IPS DF 6.9 (cell line): ENCODE measurements around the gene MICAL2.

Source experiments
- DNase-seq: peaks from one replicate; pipeline ENCODE4 v3.0.0-alpha.2; 2013; ENCODE audit warnings: low read depth, low spot score
- H3K27ac ChIP-seq: one replicate; pipeline ENCODE4 v1.5.1; 2013; ENCODE audit warnings: low read length, control low read depth
- H3K27me3 ChIP-seq: 2 replicates; pipeline ENCODE4 v1.6.1; 2013; ENCODE audit warnings: mild to moderate bottlenecking, low read length; ENCODE audit not compliant: control insufficient read depth, insufficient read depth
- H3K36me3 ChIP-seq: 2 replicates; pipeline ENCODE4 v1.6.1; 2013; ENCODE audit warnings: low read length; ENCODE audit not compliant: control insufficient read depth, insufficient read depth
- H3K4me1 ChIP-seq: 2 replicates; pipeline ENCODE4 v1.6.1; 2013; ENCODE audit warnings: low read length; ENCODE audit not compliant: control insufficient read depth, insufficient read depth
- H3K4me3 ChIP-seq: 2 replicates; pipeline ENCODE4 v1.5.1; 2013; ENCODE audit warnings: mild to moderate bottlenecking, low read length
- H3K9me3 ChIP-seq: 2 replicates; pipeline ENCODE4 v1.6.1; 2013; ENCODE audit warnings: low read length, inconsistent platforms; ENCODE audit not compliant: control insufficient read depth, insufficient read depth
- WGBS: extraction: QIAGEN DNeasy Blood & Tissue Kit; methylation state at CpG from one replicate; pipeline ENCODE4 v1.1.7; 2013; ENCODE audit warnings: mixed read lengths, missing lambda C conversion rate; ENCODE audit not compliant: insufficient read length, insufficient coverage; 5-methylcytosine and 5-hydroxymethylcytosine counted together

The MICAL2 gene

DNA sequence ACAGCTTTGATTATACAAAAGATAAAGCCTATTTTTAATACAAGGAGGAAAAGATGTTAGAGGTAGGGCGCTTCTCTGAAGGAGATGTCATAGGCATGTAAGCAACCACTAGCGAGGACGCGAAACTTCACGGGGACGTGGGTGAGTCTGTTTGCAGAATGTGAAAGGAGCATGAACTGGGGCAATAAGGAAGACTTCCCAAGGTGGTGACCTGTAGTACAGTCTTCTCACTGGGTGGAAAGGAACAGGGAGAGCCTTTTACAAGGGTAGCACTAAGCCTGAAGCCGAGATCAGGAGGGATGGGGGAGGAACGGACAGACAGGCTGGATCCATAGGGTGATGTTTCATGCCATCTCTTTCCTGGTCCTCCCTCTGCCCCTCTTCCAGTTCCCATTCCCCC lies 10.0 kb upstream of the MICAL2 start:
- Histone ChIP-seq H3K27ac (no peak overlapping the region), H3K27me3 (no peaks in the 10 kb centered on the region)

DNA sequence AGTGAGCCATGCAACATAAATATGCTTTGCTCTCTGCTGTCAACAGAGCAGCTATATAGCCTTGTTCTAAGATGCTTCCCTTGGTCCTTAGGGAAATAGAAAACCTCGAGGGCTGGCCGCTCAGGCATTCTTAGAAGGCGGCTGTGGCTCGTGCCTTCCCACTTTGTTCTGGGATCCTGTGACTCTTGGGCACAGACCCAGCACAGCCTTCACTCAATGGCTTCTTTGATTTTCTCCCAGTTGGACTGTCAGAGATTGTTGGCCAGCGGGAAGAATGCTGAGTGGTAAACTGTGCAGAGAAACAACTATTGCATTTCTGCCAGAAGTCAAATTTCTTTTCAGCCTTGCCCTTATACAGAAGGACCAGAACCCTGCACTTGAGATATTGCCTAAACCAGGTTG lies 9.5 kb upstream of the MICAL2 start:
- Histone ChIP-seq H3K4me3 (no peak overlapping the region), H3K36me3 (no peaks in the 10 kb centered on the region), H3K9me3 (no peaks in the 10 kb centered on the region), H3K4me1 (peaks cover 2% of the 10 kb centered on the region; the same call in 1 of the 2 replicates), H3K27me3 (no peaks in the 10 kb centered on the region), H3K27ac (no peak overlapping the region)
- no CpG with 5 or more reads among the region's 5 CpGs for WGBS
- DNase-seq, result no peak

More for the DNA sequence above, 10.0 kb upstream of the MICAL2 start:
- Histone ChIP-seq H3K4me3 (no peak overlapping the region), H3K9me3 (no peaks in the 10 kb centered on the region), H3K36me3 (no peaks in the 10 kb centered on the region), H3K4me1 (peaks cover 2% of the 10 kb centered on the region; the same call in 1 of the 2 replicates)
- no peak for DNase-seq
- no CpG with 5 or more reads among the region's 8 CpGs for WGBS

GRCh38 chr11:12101318-12101717 lies 9.1 kb upstream of the MICAL2 start:
- WGBS, result no CpG with 5 or more reads among the region's 1 CpG
- Histone ChIP-seq H3K9me3 (no peaks in the 10 kb centered on the region), H3K36me3 (no peaks in the 10 kb centered on the region), H3K4me3 (no peak overlapping the region), H3K27me3 (no peaks in the 10 kb centered on the region), H3K4me1 (peaks cover 2% of the 10 kb centered on the region; the same call in 1 of the 2 replicates), H3K27ac (no peak overlapping the region)
- no peak for DNase-seq

DNA sequence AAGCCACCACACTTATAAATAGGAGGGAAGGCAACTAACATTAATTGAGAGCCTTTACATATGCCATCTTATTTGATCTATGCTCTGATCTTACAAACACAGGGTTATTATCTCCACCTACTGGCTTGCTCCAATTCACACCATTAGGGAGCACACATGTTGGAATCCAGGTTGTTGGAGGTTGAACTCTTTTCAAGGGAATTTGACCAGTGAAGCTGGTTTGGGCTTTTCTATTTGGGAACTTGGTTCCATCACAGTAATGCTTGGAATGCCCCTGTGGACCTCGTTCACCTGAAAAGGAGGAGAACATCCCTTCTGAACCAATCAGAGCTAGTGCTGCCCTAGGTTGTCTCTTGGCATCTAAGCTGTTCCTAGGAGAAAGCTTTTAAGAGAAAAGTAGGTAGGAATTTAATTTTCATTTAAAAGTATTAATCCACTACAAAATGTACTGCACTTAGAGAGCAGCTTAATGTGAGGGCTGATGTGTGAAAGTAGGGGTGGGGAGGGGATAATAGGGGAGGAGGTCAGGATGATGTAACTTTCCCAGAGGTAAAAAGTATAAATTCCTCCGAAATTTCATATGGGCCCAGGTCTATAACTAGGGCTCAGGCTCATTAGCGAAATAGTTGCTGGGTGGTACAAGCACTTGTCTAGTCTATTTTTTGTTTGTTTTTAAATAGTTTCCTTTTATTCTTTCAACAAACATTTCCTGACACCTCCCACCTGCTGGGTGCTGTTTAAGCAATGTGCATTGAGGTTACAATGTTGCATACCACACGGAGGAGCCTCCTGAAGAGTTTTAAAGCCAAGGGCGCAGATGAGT lies 7.6 kb upstream of the MICAL2 start:
- whole genome bisulfite sequencing, result no CpG with 5 or more reads among the region's 5 CpGs
- H3K36me3 ChIP-seq, result no peaks in the 10 kb centered on the region
- H3K27ac ChIP-seq, result no peak overlapping the region
- DNase-seq, result no peak
- no peaks in the 10 kb centered on the region for H3K27me3 ChIP-seq
- no peaks in the 10 kb centered on the region for H3K9me3 ChIP-seq
- H3K4me3 ChIP-seq, result no peak overlapping the region
- peaks cover 2% of the 10 kb centered on the region; the same call in 1 of the 2 replicates for H3K4me1 ChIP-seq

DNA sequence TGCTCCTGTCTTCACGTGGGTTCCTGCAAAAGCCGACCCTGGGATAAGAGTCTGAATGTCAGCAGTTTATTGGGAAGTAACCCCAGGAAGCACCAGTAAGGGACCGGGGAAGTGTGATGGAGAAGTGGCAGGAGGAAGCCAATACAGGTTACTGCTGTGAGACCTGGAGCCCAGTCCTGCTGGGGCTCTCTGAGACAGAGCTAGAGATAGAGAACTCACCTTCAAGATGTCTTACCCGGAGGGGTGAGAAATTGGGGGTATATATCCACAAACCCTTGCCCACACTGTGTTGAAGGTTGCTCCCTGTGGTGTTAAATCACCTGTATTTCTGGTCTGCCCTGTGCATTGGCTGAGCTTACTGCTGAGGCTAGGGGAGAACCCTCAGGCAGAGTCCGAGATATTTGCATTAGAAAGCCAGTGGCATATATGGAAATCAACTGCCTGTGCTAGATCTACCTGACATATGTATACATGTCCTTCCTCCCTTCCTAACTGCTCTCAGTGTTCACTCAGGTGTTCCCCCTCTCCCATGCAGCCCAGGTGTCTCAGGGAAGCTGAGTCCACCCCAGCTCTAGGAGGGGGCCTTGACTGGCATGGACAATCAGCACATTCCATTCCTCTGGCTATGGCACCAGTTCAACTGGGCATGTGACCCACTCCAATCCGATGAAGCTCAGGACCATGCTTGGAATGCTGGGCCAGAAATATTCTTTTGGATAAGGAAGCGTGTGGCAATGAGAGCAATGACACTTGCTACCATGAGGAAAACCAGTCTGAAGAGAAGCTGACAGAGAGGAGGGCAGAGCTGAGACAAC lies 6.8 kb upstream of the MICAL2 start:
- no peak for DNase-seq
- Histone ChIP-seq H3K27me3 (no peaks in the 10 kb centered on the region), H3K4me3 (no peak overlapping the region), H3K36me3 (no peaks in the 10 kb centered on the region), H3K27ac (no peak overlapping the region), H3K9me3 (no peaks in the 10 kb centered on the region), H3K4me1 (peaks cover 2% of the 10 kb centered on the region; the same call in 1 of the 2 replicates)
- no CpG with 5 or more reads among the region's 7 CpGs for WGBS

DNA sequence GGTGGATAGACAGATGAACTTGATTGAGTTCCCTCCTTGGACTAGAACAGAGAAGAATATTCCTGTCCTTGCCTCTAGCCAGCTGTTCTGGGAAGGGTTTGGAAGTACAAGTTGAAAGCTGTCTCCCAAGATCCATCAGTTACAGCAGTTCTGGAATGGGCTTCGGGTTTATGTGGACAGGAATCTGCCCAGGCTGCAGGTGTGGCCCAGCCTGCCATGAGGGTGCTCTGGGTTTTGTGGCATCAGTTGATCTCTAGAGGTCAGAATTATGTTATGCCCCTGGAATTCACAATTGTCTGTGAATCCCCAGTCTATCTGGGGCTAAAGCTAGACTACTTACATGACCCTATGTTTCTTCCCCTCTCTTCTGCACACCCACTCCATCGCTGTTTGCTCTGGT lies 4.9 kb upstream of the MICAL2 start:
- H3K4me1 ChIP-seq, result peaks cover 5% of the 10 kb centered on the region; the same call in 1 of the 2 replicates
- peaks cover 2% of the 10 kb centered on the region; the same call in 1 of the 2 replicates for H3K27me3 ChIP-seq
- H3K27ac ChIP-seq, result no peak overlapping the region
- H3K36me3 ChIP-seq, result no peaks in the 10 kb centered on the region
- no CpG with 5 or more reads among the region's 2 CpGs for WGBS
- H3K4me3 ChIP-seq, result no peak overlapping the region
- DNase-seq, result no peak
- no peaks in the 10 kb centered on the region for H3K9me3 ChIP-seq

DNA sequence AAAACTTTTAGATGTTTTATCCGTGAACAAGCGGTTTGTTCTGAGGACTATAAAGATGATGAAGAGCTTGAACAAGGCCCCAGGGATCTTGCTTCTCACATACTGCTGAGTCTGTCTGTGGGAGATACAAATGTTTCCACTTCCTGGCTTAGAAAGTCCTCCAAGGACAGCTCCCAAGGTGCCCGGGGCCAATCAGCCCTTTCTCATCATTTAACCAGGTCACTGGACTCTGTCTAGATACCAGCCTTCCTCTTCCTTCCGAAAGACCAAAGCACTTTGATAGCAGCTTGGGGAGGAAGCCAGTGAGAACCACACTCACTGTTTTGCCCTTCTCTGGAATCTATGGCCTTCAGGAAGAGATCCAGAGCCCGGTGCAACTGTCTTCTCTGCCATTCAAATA lies 4.3 kb upstream of the MICAL2 start:
- no peak overlapping the region for H3K4me3 ChIP-seq
- H3K36me3 ChIP-seq, result no peaks in the 10 kb centered on the region
- H3K9me3 ChIP-seq, result no peaks in the 10 kb centered on the region
- WGBS, result no CpG with 5 or more reads among the region's 5 CpGs
- H3K27ac ChIP-seq, result no peak overlapping the region
- H3K27me3 ChIP-seq, result peaks cover 2% of the 10 kb centered on the region; the same call in 1 of the 2 replicates
- peaks cover 5% of the 10 kb centered on the region; the same call in 1 of the 2 replicates for H3K4me1 ChIP-seq
- DNase-seq, result no peak

- Histone ChIP-seq H3K27me3 (peaks cover 5% of the 10 kb centered on the region; the same call in 1 of the 2 replicates), H3K4me1 (peaks cover 5% of the 10 kb centered on the region; the same call in 1 of the 2 replicates), H3K4me3 (no peak overlapping the region), H3K9me3 (no peaks in the 10 kb centered on the region), H3K27ac (no peak overlapping the region), H3K36me3 (no peaks in the 10 kb centered on the region)
- no peak for DNase-seq
- no CpG with 5 or more reads among the region's 5 CpGs for WGBS
These were observed 3.9 kb upstream of the MICAL2 start for GRCh38 chr11:12106501-12106900.

- WGBS, result no CpG with 5 or more reads among the region's 2 CpGs
These were observed 1.4 kb upstream of the MICAL2 start for GRCh38 chr11:12108875-12109453.

GRCh38 chr11:12109591-12110196 lies 696 bp upstream of the MICAL2 start:
- Histone ChIP-seq H3K27me3 (peaks cover 7% of the 10 kb centered on the region; the same call in 1 of the 2 replicates), H3K4me1 (peaks cover 2% of the 10 kb centered on the region; the same call in 1 of the 2 replicates), H3K27ac (no peak overlapping the region), H3K9me3 (no peaks in the 10 kb centered on the region), H3K36me3 (no peaks in the 10 kb centered on the region), H3K4me3 (peak overlapping the region; percentile 60)
- whole genome bisulfite sequencing, result no CpG with 5 or more reads among the region's 7 CpGs
- no peak for DNase-seq

More at GRCh38 chr11:12108875-12109453, 1.4 kb upstream of the MICAL2 start:
- DNase-seq, result no peak
- Histone ChIP-seq H3K27ac (no peak overlapping the region), H3K27me3 (peaks cover 7% of the 10 kb centered on the region; the same call in 1 of the 2 replicates), H3K4me3 (no peak overlapping the region), H3K36me3 (no peaks in the 10 kb centered on the region), H3K9me3 (no peaks in the 10 kb centered on the region), H3K4me1 (peaks cover 2% of the 10 kb centered on the region; the same call in 1 of the 2 replicates)
